Mesendoderm (in vitro differentiated cells): ENCODE data around the gene SSNA1.

Experiments used
- DNase-seq: peaks from one replicate; pipeline ENCODE4 v3.0.0; 2013
- H2AK5ac ChIP-seq: 2 replicates; pipeline ENCODE4 v1.6.1; 2013; ENCODE audit warnings: low read length, inconsistent platforms
- H2BK120ac ChIP-seq: 2 replicates; pipeline ENCODE4 v1.6.1; 2013; ENCODE audit warnings: low read depth, mild to moderate bottlenecking, low read length, moderate library complexity, mixed read lengths
- H2BK15ac ChIP-seq: replicated peaks from 2 replicates; pipeline ENCODE4 v1.6.1; 2013; ENCODE audit warnings: low read depth, mild to moderate bottlenecking, moderate library complexity
- H2BK5ac ChIP-seq: 2 replicates; pipeline ENCODE4 v1.6.1; 2013; ENCODE audit warnings: low read length, inconsistent platforms
- H3K18ac ChIP-seq: 2 replicates; pipeline ENCODE4 v1.6.1; 2013; ENCODE audit warnings: mild to moderate bottlenecking, low read length, mixed read lengths
- H3K23ac ChIP-seq: one replicate; pipeline ENCODE4 v1.6.1; 2013; ENCODE audit warnings: low read length
- H3K27ac ChIP-seq: 2 replicates; pipeline ENCODE4 v1.5.1; 2013; ENCODE audit warnings: low read depth, mild to moderate bottlenecking, inconsistent platforms, low read length, moderate library complexity
- H3K27me3 ChIP-seq: 2 replicates; pipeline ENCODE4 v1.6.1; 2013; ENCODE audit warnings: low read length, control low read depth, mild to moderate bottlenecking, inconsistent platforms; ENCODE audit not compliant: insufficient read depth, poor library complexity
- H3K36me3 ChIP-seq: 2 replicates; pipeline ENCODE4 v1.6.1; 2013; ENCODE audit warnings: low read length, inconsistent platforms; ENCODE audit not compliant: control insufficient read depth, insufficient read depth
- H3K4ac ChIP-seq: one replicate; pipeline ENCODE4 v1.6.1; 2013; ENCODE audit warnings: low read depth, mild to moderate bottlenecking, low read length, moderate library complexity
- H3K4me1 ChIP-seq: 2 replicates; pipeline ENCODE4 v1.6.1; 2013; ENCODE audit warnings: low read depth, low read length, inconsistent platforms; ENCODE audit not compliant: control insufficient read depth
- H3K4me2 ChIP-seq: 2 replicates; pipeline ENCODE4 v1.6.1; 2013; ENCODE audit warnings: low read length
- H3K4me3 ChIP-seq: 2 replicates; pipeline ENCODE4 v1.5.1; 2013; ENCODE audit warnings: mild to moderate bottlenecking, low read length
- H3K56ac ChIP-seq: one replicate; pipeline ENCODE4 v1.6.1; 2013; ENCODE audit warnings: low read length
- H3K79me1 ChIP-seq: 2 replicates; pipeline ENCODE4 v1.6.1; 2013; ENCODE audit warnings: low read length, inconsistent platforms
- H3K79me2 ChIP-seq: 2 replicates; pipeline ENCODE4 v1.6.1; 2013; ENCODE audit warnings: mild to moderate bottlenecking, low read length; ENCODE audit not compliant: control insufficient read depth, insufficient read depth
- H3K9ac ChIP-seq: 2 replicates; pipeline ENCODE4 v1.6.1; 2013; ENCODE audit warnings: low read length, inconsistent platforms
- H4K5ac ChIP-seq: one replicate; pipeline ENCODE4 v1.6.1; 2013; ENCODE audit warnings: low read length
- H4K8ac ChIP-seq: one replicate; pipeline ENCODE4 v1.6.1; 2013; ENCODE audit warnings: low read depth, mild to moderate bottlenecking, control low read depth, low read length, moderate library complexity
- WGBS: extraction: QIAGEN DNeasy Blood & Tissue Kit; methylation state at CpG from one replicate; pipeline ENCODE4 v1.1.7; 2013; ENCODE audit warnings: low lambda C conversion rate, missing lambda C conversion rate; ENCODE audit not compliant: insufficient coverage; ENCODE audit errors: extremely low coverage; 5-methylcytosine and 5-hydroxymethylcytosine counted together

Gene SSNA1

GRCh38 chr9:137217276-137218211, 29.1 kb downstream of the SSNA1 start:
- Histone ChIP-seq H3K18ac (no peak overlapping the region), H2BK5ac (no peak overlapping the region), H2BK120ac (no peak overlapping the region), H3K27ac (no peak overlapping the region), H3K27me3 (peaks cover 2% of the 10 kb centered on the region), H3K4ac (no peak overlapping the region), H3K9ac (peak overlapping the region; percentile 42), H3K4me1 (peaks cover 5% of the 10 kb centered on the region), H3K36me3 (peaks cover 1% of the 10 kb centered on the region), H3K79me2 (no peaks in the 10 kb centered on the region), H3K79me1 (no peaks in the 10 kb centered on the region), H2BK15ac (no peak overlapping the region), H3K23ac (no peak overlapping the region), H4K8ac (no peak overlapping the region), H2AK5ac (no peak overlapping the region), H3K4me2 (no peak overlapping the region), H3K4me3 (no peak overlapping the region), H3K56ac (peak overlapping the region; percentile 60), H4K5ac (no peak overlapping the region)
- peak; percentile 76 for DNase-seq
- WGBS = no CpG with 5 or more reads among the region's 36 CpGs

- no peak overlapping the region for H3K23ac ChIP-seq
- peak overlapping the region; percentile 29 for H3K9ac ChIP-seq
- no peak overlapping the region for H3K4me2 ChIP-seq
- H3K4me3 ChIP-seq = no peak overlapping the region
- H2BK5ac ChIP-seq = peak overlapping the region; percentile 50
- H2AK5ac ChIP-seq = no peak overlapping the region
- H3K79me2 ChIP-seq = no peaks in the 10 kb centered on the region
- no peak overlapping the region for H3K18ac ChIP-seq
- peak overlapping the region; percentile 64 for H3K56ac ChIP-seq
- H3K4ac ChIP-seq = no peak overlapping the region
- H3K4me1 ChIP-seq = peaks cover 5% of the 10 kb centered on the region
- H2BK15ac ChIP-seq = no peak overlapping the region
- no peak overlapping the region for H2BK120ac ChIP-seq
- no peak overlapping the region for H4K8ac ChIP-seq
- no peak for DNase-seq
- WGBS = no CpG with 5 or more reads among the region's 30 CpGs
- H3K79me1 ChIP-seq = no peaks in the 10 kb centered on the region
- H3K36me3 ChIP-seq = peaks cover 1% of the 10 kb centered on the region
- H3K27me3 ChIP-seq = peaks cover 2% of the 10 kb centered on the region
- H4K5ac ChIP-seq = no peak overlapping the region
- no peak overlapping the region for H3K27ac ChIP-seq
These were observed 29.8 kb downstream of the SSNA1 start for GRCh38 chr9:137218212-137218753.

DNA sequence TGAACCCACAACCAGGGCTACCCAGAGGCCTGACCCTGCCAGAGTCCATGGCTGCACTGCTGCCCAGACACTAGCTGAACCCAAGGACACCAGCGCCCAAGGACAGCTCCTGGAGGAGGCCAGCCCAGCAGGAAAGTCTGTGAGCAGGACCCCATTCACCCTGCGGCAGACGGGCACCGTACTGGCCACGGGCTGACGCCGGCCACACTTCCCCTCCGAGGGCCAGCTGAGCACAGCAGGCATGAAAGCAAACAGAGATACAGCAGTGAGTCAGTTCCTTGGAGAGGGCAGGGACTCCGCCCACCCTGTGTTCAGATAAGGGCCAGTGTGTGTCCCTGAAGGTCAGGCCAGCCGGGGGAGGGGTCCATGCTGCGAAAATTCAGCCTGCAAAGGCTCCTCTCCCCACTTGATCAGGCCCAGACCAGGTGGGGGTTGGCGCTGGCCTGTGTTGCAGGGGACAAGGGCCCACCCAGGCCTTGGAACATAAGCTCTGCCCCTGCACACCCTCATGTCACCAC, 30.3 kb downstream of the SSNA1 start:
- H3K4me1 ChIP-seq = peaks cover 5% of the 10 kb centered on the region
- H2AK5ac ChIP-seq = no peak overlapping the region
- peak; percentile 78 for DNase-seq

DNA sequence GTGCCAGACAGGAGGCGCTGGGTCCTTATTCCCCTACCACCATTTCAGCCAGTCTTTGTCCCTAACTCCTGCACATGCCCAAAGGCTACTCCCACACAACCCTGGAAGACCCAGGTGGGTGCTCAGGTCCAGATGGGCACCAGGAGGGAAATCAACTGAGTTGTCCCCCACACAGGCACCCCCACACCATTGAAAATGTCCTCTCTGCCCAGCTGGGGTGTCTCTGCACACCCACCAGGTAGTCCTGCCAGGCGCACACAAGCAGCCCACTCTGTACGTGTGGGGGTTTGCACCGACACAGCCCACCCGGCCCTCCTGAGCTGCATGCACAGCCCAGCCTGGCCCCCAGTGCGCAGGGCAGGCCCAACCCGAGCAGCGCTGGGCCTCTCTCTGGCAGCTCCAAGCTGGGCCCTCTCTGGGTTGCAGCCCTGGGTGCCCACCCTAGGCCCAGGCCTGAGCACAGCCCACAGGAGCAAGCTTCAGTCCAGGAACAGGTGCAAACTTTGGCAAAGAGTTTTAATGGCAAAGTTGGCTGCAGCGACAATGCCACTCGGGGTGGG, 31.4 kb downstream of the SSNA1 start:
- no peak overlapping the region for H2AK5ac ChIP-seq
- no peak overlapping the region for H3K18ac ChIP-seq
- no peak overlapping the region for H3K23ac ChIP-seq
- no peaks in the 10 kb centered on the region for H3K79me2 ChIP-seq
- H3K27ac ChIP-seq = no peak overlapping the region
- DNase-seq = no peak
- no peak overlapping the region for H3K9ac ChIP-seq
- H3K4me2 ChIP-seq = no peak overlapping the region
- H2BK5ac ChIP-seq = no peak overlapping the region
- H3K4ac ChIP-seq = no peak overlapping the region
- peaks cover 2% of the 10 kb centered on the region for H3K27me3 ChIP-seq
- no peak overlapping the region for H3K4me3 ChIP-seq
- peaks cover 5% of the 10 kb centered on the region for H3K4me1 ChIP-seq
- no peak overlapping the region for H3K56ac ChIP-seq
- no peak overlapping the region for H2BK120ac ChIP-seq
- peaks cover 1% of the 10 kb centered on the region for H3K36me3 ChIP-seq
- no peaks in the 10 kb centered on the region for H3K79me1 ChIP-seq
- no peak overlapping the region for H2BK15ac ChIP-seq
- H4K5ac ChIP-seq = no peak overlapping the region
- no CpG with 5 or more reads among the region's 10 CpGs for WGBS
- no peak overlapping the region for H4K8ac ChIP-seq

More for the DNA sequence above, 30.3 kb downstream of the SSNA1 start:
- Histone ChIP-seq H3K23ac (no peak overlapping the region), H2BK5ac (peak overlapping the region; percentile 50), H4K8ac (no peak overlapping the region), H3K27me3 (peaks cover 2% of the 10 kb centered on the region), H3K4me2 (no peak overlapping the region), H3K27ac (no peak overlapping the region), H4K5ac (no peak overlapping the region), H3K56ac (peak overlapping the region; percentile 67), H3K36me3 (peaks cover 1% of the 10 kb centered on the region), H3K79me1 (no peaks in the 10 kb centered on the region), H3K4ac (no peak overlapping the region), H2BK120ac (no peak overlapping the region), H2BK15ac (no peak overlapping the region), H3K9ac (peak overlapping the region; percentile 29), H3K79me2 (no peaks in the 10 kb centered on the region), H3K4me3 (no peak overlapping the region), H3K18ac (no peak overlapping the region)
- WGBS = no CpG with 5 or more reads among the region's 12 CpGs

GRCh38 chr9:137220317-137221094, 32.0 kb downstream of the SSNA1 start:
- no peak overlapping the region for H2BK5ac ChIP-seq
- H3K36me3 ChIP-seq = no peaks in the 10 kb centered on the region
- no peak overlapping the region for H4K8ac ChIP-seq
- H2AK5ac ChIP-seq = no peak overlapping the region
- no peaks in the 10 kb centered on the region for H3K79me2 ChIP-seq
- no peak overlapping the region for H2BK120ac ChIP-seq
- H3K23ac ChIP-seq = no peak overlapping the region
- no peak overlapping the region for H3K9ac ChIP-seq
- no peak overlapping the region for H3K4me2 ChIP-seq
- no CpG with 5 or more reads among the region's 52 CpGs for WGBS
- no peak overlapping the region for H4K5ac ChIP-seq
- peaks cover 2% of the 10 kb centered on the region for H3K27me3 ChIP-seq
- H3K56ac ChIP-seq = no peak overlapping the region
- H2BK15ac ChIP-seq = no peak overlapping the region
- no peak for DNase-seq
- peaks cover 5% of the 10 kb centered on the region for H3K4me1 ChIP-seq
- no peak overlapping the region for H3K4ac ChIP-seq
- H3K27ac ChIP-seq = no peak overlapping the region
- no peaks in the 10 kb centered on the region for H3K79me1 ChIP-seq
- H3K4me3 ChIP-seq = no peak overlapping the region
- H3K18ac ChIP-seq = no peak overlapping the region
